SK-N-SH (cell line): Measurements from ENCODE around the gene THYN1. TPM values are rescaled to one million over a fixed set of nuclear protein-coding genes. Genes with fewer than 3 reads are reported as not detected.

Experiments used
- CTCF ChIA-PET: fragments of 300-600, 350-600 bp; formaldehyde crosslinking; extraction: SDS; loops from one replicate; lab custom pipeline; 2021; lab: Yijun Ruan, JAX
- POLR2A ChIA-PET: fragments of 350-600 bp; sonication (Branson Sonifier 250); formaldehyde crosslinking; extraction: SDS; loops from one replicate; lab custom pipeline; 2020; ENCODE audit warnings: antibody characterized with exemption, inconsistent platforms; lab: Yijun Ruan, JAX
- DNase-seq: peaks from one replicate; pipeline ENCODE4 v3.0.0; 2012
- H2AFZ ChIP-seq: fragments of 200-600 bp; sonication (generic); 2 replicates; pipeline ENCODE4 v1.8.1; 2016; ENCODE audit warnings: antibody characterized with exemption, mild to moderate bottlenecking, low read depth
- H3F3A ChIP-seq: fragments of 200-600 bp; sonication (generic); replicated peaks from 2 replicates; pipeline ENCODE3; 2016; ENCODE audit warnings: antibody characterized with exemption, mild to moderate bottlenecking; ENCODE audit not compliant: insufficient read depth
- H3K27ac ChIP-seq, 2 experiments: fragments of 200-500 bp in 1 of 2; fragments of 200-600 bp in 1 of 2; sonication (Bioruptor generic) in 1 of 2; sonication (generic), shearing (Covaris generic) in 1 of 2; 2 replicates each; pipeline versions ENCODE4 v1.5.1 to v1.6.1; 2014 to 2016; ENCODE audit warnings: low read depth in 2 of 2, inconsistent platforms in 1 of 2, low read length in 1 of 2, mild to moderate bottlenecking in 1 of 2, mixed read lengths in 1 of 2
- H3K27me3 ChIP-seq: fragments of 200-600 bp; sonication (generic), shearing (Covaris generic); 2 replicates; pipeline ENCODE4 v1.6.1; 2016; ENCODE audit warnings: mixed run types; ENCODE audit not compliant: insufficient read depth
- H3K36me3 ChIP-seq, 2 experiments: fragments of 200-500 bp in 1 of 2; fragments of 200-600 bp in 1 of 2; sonication (Bioruptor generic) in 1 of 2; sonication (generic) in 1 of 2; replicated peaks in 1 of 2; 2 replicates each; pipeline versions ENCODE3 to v1.5.1; 2014 to 2016; ENCODE audit warnings: low read length in 1 of 2, mild to moderate bottlenecking in 1 of 2; ENCODE audit not compliant: insufficient read depth in 2 of 2, control insufficient read depth in 1 of 2
- H3K4me1 ChIP-seq, 2 experiments: fragments of 200-500 bp in 1 of 2; fragments of 200-600 bp in 1 of 2; sonication (Bioruptor generic) in 1 of 2; sonication (generic), shearing (Covaris generic) in 1 of 2; 2 replicates each; pipeline versions ENCODE4 v1.5.1 to v1.6.1; 2014 to 2016; ENCODE audit warnings: low read depth in 1 of 2, low read length in 1 of 2, mixed run types in 1 of 2; ENCODE audit not compliant: insufficient read depth in 2 of 2, control insufficient read depth in 1 of 2
- H3K4me2 ChIP-seq: fragments of 200-600 bp; sonication (generic), shearing (Covaris generic); 2 replicates; pipeline ENCODE4 v1.6.1; 2017; ENCODE audit warnings: mixed run types
- H3K4me3 ChIP-seq, 2 experiments: fragments of 200-500 bp in 1 of 2; fragments of 200-600 bp in 1 of 2; sonication (Bioruptor generic) in 1 of 2; sonication (generic), shearing (Covaris generic) in 1 of 2; 2 replicates each; pipeline versions ENCODE4 v1.5.1 to v1.8.1; 2014 to 2016; ENCODE audit warnings: low read depth in 2 of 2, inconsistent platforms in 1 of 2, low read length in 1 of 2, mild to moderate bottlenecking in 1 of 2, mixed read lengths in 1 of 2, moderate library complexity in 1 of 2
- H3K79me2 ChIP-seq: fragments of 200-600 bp; sonication (generic); 2 replicates; pipeline ENCODE4 v1.8.1; 2017; ENCODE audit warnings: mild to moderate bottlenecking; ENCODE audit not compliant: insufficient read depth
- H3K9ac ChIP-seq: fragments of 200-600 bp; sonication (generic); 2 replicates; pipeline ENCODE4 v1.6.1; 2017; ENCODE audit warnings: mixed run types
- H3K9me2 ChIP-seq: fragments of 200-600 bp; sonication (generic); 2 replicates; pipeline ENCODE4 v1.6.1; 2017; ENCODE audit warnings: mixed run types
- H3K9me3 ChIP-seq: fragments of 200-600 bp; sonication (generic); 2 replicates; pipeline ENCODE4 v1.6.1; 2017; ENCODE audit warnings: mixed run types, mild to moderate bottlenecking, moderate library complexity
- H4K20me1 ChIP-seq: fragments of 200-600 bp; sonication (generic); 2 replicates; pipeline ENCODE4 v1.6.1; 2017; ENCODE audit warnings: mild to moderate bottlenecking, mixed run types; ENCODE audit not compliant: insufficient read depth
- EP300 ChIP-seq, 2 experiments: IDR thresholded peaks; 2 replicates each; pipeline versions ENCODE4 v1.4.0 to v1.6.1; 2012; ENCODE audit warnings: borderline replicate concordance in 1 of 2, low read depth in 1 of 2, low read length in 1 of 2
- FOSL2 ChIP-seq: IDR thresholded peaks from 2 replicates; pipeline ENCODE4 v1.4.0; 2012; ENCODE audit warnings: low read depth, mild to moderate bottlenecking, moderate library complexity, borderline replicate concordance
- MXI1 ChIP-seq: IDR thresholded peaks from 2 replicates; pipeline ENCODE4 v1.6.1; 2012; ENCODE audit warnings: mild to moderate bottlenecking, low read depth, low read length, improper control_type of control experiment
- NFIC ChIP-seq: IDR thresholded peaks from 2 replicates; pipeline ENCODE4 v1.4.0; 2012; ENCODE audit warnings: borderline replicate concordance
- POLR2AphosphoS5 ChIP-seq: IDR thresholded peaks from 2 replicates; pipeline ENCODE4 v1.6.1; 2012; ENCODE audit warnings: low read depth, low read length
- RAD21 ChIP-seq: IDR thresholded peaks from 2 replicates; pipeline ENCODE4 v1.6.1; 2012; ENCODE audit warnings: mild to moderate bottlenecking, low read length
- TEAD4 ChIP-seq: IDR thresholded peaks from 2 replicates; pipeline ENCODE4 v1.4.0; 2012; ENCODE audit warnings: mild to moderate bottlenecking, borderline replicate concordance; ENCODE audit not compliant: insufficient read depth
- WGBS: methylation state at CpG from one replicate; pipeline ENCODE4 v1.1.6; 2017; ENCODE audit warnings: low lambda C conversion rate; 5-methylcytosine and 5-hydroxymethylcytosine counted together
- polyA plus RNA-seq, 3 experiments: library from polyadenylated mRNA; depleted of rRNA; stranded (reverse); fragments of >200 nt; gene quantifications; 2 replicates each; pipeline ENCODE4 v1.2.3, GENCODE V29; 2012
- TF ChIP-seq, protein P1 (sequence below): fragments of 200-600 bp; sonication (generic); IDR thresholded peaks from 2 replicates; pipeline ENCODE4 v1.6.1; 2017; ENCODE audit warnings: antibody characterized with exemption, mild to moderate bottlenecking, moderate library complexity
- TF ChIP-seq, protein P2 (sequence below): IDR thresholded peaks from 2 replicates; pipeline ENCODE4 v1.6.1; 2012; ENCODE audit warnings: mild to moderate bottlenecking, low read depth, low read length, moderate library complexity
- TF ChIP-seq, protein P3 (sequence below): IDR thresholded peaks from 2 replicates; pipeline ENCODE4; 2012

THYN1 gene
- polyA plus RNA-seq, 1 of the 3 experiments (the other 2 are of a cell fraction): 61.8 TPM

DNA sequence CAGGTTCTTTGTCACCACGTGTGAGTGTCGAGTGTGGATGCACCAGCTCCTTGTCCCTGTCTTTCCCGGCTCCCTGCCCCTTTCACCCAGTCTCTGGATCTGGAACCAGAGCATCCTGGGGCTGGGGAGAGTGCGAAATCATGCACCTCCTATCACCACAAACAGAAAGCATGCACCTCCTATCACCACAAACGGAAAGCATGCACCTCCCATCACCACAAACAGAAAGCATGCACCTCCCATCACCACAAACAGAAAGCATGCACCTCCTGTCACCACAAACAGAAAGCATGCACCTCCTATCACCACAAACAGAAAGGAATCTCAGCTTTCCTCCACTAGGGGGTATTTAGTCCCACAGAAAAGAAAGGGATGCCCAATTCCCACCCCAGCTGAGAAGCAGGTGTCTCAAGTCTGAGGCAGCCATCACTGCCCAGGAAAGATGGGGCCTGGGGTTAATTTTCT, 17.1 kb upstream of the THYN1 start:
- Histone ChIP-seq H3F3A (no peaks in the 10 kb centered on the region), H3K27me3 (peaks cover 23% of the 10 kb centered on the region), H3K79me2 (no peaks in the 10 kb centered on the region), H2AFZ (no peak overlapping the region), H3K4me2 (no peak overlapping the region), H4K20me1 (no peaks in the 10 kb centered on the region), H3K4me3 (no peak overlapping the region; a peak in 1 of 4 replicates), H3K9me2 (no peaks in the 10 kb centered on the region), H3K27ac (no peak overlapping the region), H3K4me1 (no peaks in the 10 kb centered on the region; a peak in 1 of 4 replicates), H3K9ac (no peak overlapping the region), H3K9me3 (no peaks in the 10 kb centered on the region), H3K36me3 (peaks cover under 1 to 1% of the 10 kb centered on the region in 2 experiments)
- peak; percentile 56 for DNase-seq
- TF ChIP-seq MXI1 (0 out of 2 replicates have a peak, but pooled peaks have one; percentile 36), RAD21 (peak; percentile 40)
- TF ChIP-seq, protein P1, sequence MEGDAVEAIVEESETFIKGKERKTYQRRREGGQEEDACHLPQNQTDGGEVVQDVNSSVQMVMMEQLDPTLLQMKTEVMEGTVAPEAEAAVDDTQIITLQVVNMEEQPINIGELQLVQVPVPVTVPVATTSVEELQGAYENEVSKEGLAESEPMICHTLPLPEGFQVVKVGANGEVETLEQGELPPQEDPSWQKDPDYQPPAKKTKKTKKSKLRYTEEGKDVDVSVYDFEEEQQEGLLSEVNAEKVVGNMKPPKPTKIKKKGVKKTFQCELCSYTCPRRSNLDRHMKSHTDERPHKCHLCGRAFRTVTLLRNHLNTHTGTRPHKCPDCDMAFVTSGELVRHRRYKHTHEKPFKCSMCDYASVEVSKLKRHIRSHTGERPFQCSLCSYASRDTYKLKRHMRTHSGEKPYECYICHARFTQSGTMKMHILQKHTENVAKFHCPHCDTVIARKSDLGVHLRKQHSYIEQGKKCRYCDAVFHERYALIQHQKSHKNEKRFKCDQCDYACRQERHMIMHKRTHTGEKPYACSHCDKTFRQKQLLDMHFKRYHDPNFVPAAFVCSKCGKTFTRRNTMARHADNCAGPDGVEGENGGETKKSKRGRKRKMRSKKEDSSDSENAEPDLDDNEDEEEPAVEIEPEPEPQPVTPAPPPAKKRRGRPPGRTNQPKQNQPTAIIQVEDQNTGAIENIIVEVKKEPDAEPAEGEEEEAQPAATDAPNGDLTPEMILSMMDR: peak; percentile 28; the same call in 1 of the 2 replicates
- TF ChIP-seq, protein P2, sequence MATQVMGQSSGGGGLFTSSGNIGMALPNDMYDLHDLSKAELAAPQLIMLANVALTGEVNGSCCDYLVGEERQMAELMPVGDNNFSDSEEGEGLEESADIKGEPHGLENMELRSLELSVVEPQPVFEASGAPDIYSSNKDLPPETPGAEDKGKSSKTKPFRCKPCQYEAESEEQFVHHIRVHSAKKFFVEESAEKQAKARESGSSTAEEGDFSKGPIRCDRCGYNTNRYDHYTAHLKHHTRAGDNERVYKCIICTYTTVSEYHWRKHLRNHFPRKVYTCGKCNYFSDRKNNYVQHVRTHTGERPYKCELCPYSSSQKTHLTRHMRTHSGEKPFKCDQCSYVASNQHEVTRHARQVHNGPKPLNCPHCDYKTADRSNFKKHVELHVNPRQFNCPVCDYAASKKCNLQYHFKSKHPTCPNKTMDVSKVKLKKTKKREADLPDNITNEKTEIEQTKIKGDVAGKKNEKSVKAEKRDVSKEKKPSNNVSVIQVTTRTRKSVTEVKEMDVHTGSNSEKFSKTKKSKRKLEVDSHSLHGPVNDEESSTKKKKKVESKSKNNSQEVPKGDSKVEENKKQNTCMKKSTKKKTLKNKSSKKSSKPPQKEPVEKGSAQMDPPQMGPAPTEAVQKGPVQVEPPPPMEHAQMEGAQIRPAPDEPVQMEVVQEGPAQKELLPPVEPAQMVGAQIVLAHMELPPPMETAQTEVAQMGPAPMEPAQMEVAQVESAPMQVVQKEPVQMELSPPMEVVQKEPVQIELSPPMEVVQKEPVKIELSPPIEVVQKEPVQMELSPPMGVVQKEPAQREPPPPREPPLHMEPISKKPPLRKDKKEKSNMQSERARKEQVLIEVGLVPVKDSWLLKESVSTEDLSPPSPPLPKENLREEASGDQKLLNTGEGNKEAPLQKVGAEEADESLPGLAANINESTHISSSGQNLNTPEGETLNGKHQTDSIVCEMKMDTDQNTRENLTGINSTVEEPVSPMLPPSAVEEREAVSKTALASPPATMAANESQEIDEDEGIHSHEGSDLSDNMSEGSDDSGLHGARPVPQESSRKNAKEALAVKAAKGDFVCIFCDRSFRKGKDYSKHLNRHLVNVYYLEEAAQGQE: no peak
- POLR2A ChIA-PET: no interaction called here
- 31% methylated on average over 5 of the region's 5 CpGs for WGBS
- CTCF ChIA-PET: interaction anchor here (0.8 to 1.3 kb wide), 6 partner anchors 8 to 89 kb away, joined by 3 to 5 read pairs (median 3); no protein-coding TSS in a partner anchor

DNA sequence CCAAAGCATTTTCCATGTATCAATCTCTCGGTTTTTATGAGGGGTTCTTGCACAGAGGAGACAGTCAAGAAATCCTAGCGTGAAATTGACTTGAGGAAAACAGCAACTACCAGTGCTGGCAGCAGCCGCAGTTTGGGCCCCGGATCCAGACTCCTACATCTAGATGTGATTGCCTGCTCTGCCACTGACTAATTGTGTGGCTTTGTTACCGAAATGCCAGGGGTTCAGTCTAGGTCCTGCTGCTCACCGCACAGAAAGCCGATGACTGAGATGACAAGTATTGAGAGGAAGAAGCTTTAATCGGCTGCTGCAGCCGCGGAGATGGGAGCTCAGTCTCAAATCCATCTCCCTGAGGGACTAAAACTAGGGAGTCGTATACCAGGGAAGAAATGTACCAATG, 14.8 kb upstream of the THYN1 start:
- H3F3A ChIP-seq: no peaks in the 10 kb centered on the region
- no peak for TF ChIP-seq POLR2AphosphoS5
- no peak for TF ChIP-seq FOSL2
- TF ChIP-seq EP300 (IDR thresholded peaks at IDR 0.05; ENCODE audit: borderline replicate concordance in 1 of 2, low read depth in 1 of 2, low read length in 1 of 2): no peak
- TF ChIP-seq, protein P1: no peak
- TF ChIP-seq, protein P3, sequence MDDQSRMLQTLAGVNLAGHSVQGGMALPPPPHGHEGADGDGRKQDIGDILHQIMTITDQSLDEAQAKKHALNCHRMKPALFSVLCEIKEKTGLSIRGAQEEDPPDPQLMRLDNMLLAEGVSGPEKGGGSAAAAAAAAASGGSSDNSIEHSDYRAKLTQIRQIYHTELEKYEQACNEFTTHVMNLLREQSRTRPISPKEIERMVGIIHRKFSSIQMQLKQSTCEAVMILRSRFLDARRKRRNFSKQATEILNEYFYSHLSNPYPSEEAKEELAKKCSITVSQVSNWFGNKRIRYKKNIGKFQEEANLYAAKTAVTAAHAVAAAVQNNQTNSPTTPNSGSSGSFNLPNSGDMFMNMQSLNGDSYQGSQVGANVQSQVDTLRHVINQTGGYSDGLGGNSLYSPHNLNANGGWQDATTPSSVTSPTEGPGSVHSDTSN: no peak
- no peak for TF ChIP-seq NFIC
- no peak for TF ChIP-seq TEAD4
- H2AFZ ChIP-seq: no peak overlapping the region
- H3K9me2 ChIP-seq: no peaks in the 10 kb centered on the region
- CTCF ChIA-PET: no interaction called here
- POLR2A ChIA-PET: no interaction called here
- no peaks in the 10 kb centered on the region for H4K20me1 ChIP-seq
- H3K4me1 ChIP-seq: no peaks in the 10 kb centered on the region; a peak in 1 of 4 replicates
- H3K9me3 ChIP-seq: no peaks in the 10 kb centered on the region
- no peak overlapping the region for H3K27ac ChIP-seq
- no peak for DNase-seq
- no peaks in the 10 kb centered on the region for H3K79me2 ChIP-seq
- peaks cover 3 to 16% of the 10 kb centered on the region in 2 experiments for H3K36me3 ChIP-seq
- H3K9ac ChIP-seq: no peak overlapping the region
- WGBS: 87% methylated on average over 11 of the region's 11 CpGs
- H3K4me2 ChIP-seq: no peak overlapping the region
- peaks cover 8% of the 10 kb centered on the region; the same call in 1 of the 2 replicates for H3K27me3 ChIP-seq
- H3K4me3 ChIP-seq: no peak overlapping the region
